Heart right ventricle (tissue), 16 donors: ENCODE data around the gene ELMO1. TPM values are rescaled to one million over a fixed set of nuclear protein-coding genes. Genes with fewer than 3 reads are reported as not detected.

Source experiments
- ATAC-seq, 8 donors: fragments of 200-7000 bp; cut with Tn5 transposase; one replicate each; pipeline ENCODE4 v1.9.1; 2020; ENCODE audit warnings: mild to moderate bottlenecking in 8 of 8, moderate library complexity in 8 of 8, moderate number of reproducible peaks in 1 of 8
- DNase-seq, 2 donors: peaks; one replicate each; pipeline ENCODE4 v3.0.0-alpha.2; 2020
- H3K27ac ChIP-seq, 10 donors: fragments of 200-600 bp; sonication (generic) in 2 of 10; one replicate each; pipeline versions ENCODE4 v1.5.0 to v1.8.0; 2020 to 2022; ENCODE audit warnings: mild to moderate bottlenecking in 3 of 10
- H3K27me3 ChIP-seq, 7 donors: fragments of 200-600 bp; one replicate each; pipeline ENCODE4 v1.8.0; 2021 to 2022; ENCODE audit warnings: mild to moderate bottlenecking in 2 of 7
- H3K36me3 ChIP-seq, 9 donors: fragments of 200-600 bp; sonication (generic) in 1 of 9; one replicate each; pipeline versions ENCODE4 v1.5.0 to v1.8.0; 2020 to 2022; ENCODE audit warnings: mild to moderate bottlenecking in 2 of 9
- H3K4me1 ChIP-seq, 9 donors: fragments of 200-600 bp; sonication (generic) in 1 of 9; one replicate each; pipeline versions ENCODE4 v1.5.0 to v1.8.0; 2020 to 2022; ENCODE audit warnings: mild to moderate bottlenecking in 4 of 9
- H3K4me3 ChIP-seq, 10 donors: fragments of 200-600 bp; sonication (generic) in 2 of 10; one replicate each; pipeline versions ENCODE4 v1.5.0 to v1.8.0; 2020 to 2022; ENCODE audit warnings: mild to moderate bottlenecking in 7 of 10, moderate library complexity in 2 of 10
- H3K9me3 ChIP-seq, 11 donors: fragments of 200-600 bp in 10 of 11; sonication (generic) in 2 of 11; one replicate each; pipeline versions ENCODE4 v1.5.0 to v1.8.0; 2013 to 2022; ENCODE audit warnings: mild to moderate bottlenecking in 2 of 11, control low read depth in 1 of 11, moderate library complexity in 1 of 11
- CTCF ChIP-seq, 9 donors: fragments of 200-600 bp; sonication (generic) in 2 of 9; IDR thresholded peaks; one replicate each; pipeline versions ENCODE4 v1.5.0 to v1.8.0; 2021 to 2022; ENCODE audit warnings: antibody characterized with exemption in 9 of 9, mild to moderate bottlenecking in 5 of 9, moderate library complexity in 1 of 9
- WGBS, 2 donors: extraction: QIAGEN DNeasy Blood & Tissue Kit; methylation state at CpG; one replicate each; pipeline ENCODE4 v1.1.7; 2013; ENCODE audit warnings: inconsistent platforms in 1 of 2; 5-methylcytosine and 5-hydroxymethylcytosine counted together
- intact Hi-C, 10 donors: fragments of 100-400 bp; cut with DNase I; formaldehyde crosslinking; loops; one replicate each; pipeline versions ENCODE4 v1.11.1 to v1.14.2; 2022
- polyA plus RNA-seq, 2 donors: library from polyadenylated mRNA; stranded (reverse); fragments of 200-250 nt; gene quantifications; one replicate each; pipeline ENCODE4 v1.2.3, GENCODE V29; 2013
- total RNA-seq, 10 donors: library from RNA; stranded (reverse); fragmentation: NEBNext Ultra II Directional in 3 of 10; extraction: Animal tissue kit (Norgen Biotek cat#: 25700) in 3 of 10; gene quantifications; one replicate each; pipeline versions ENCODE4 v1.2.1 to v1.2.4, GENCODE V29; 2021 to 2023
- donor health status: Arrhythmogenic right ventricular cardiomyopathy.
- donor health status: ischemic (EF 13 %, LVEDD 7.1; RV severe dilation, severe dysfunction).
- donor health status: healthy with polysubstance abuse.
- donor health status: DM: no; HTN: yes; CAD: no.
- donor health status: DM: no; HTN: no; CAD: no.
- donor health status: ischemic (EF 25% LVEDD 6.9; RV normal size, moderate dysfunction).
- donor health status: ischemic (EF 25% LVEDD 5.7; RV mildly dilated, moderate dysfunction).
- donor health status: healthy.
- donor health status: DM: yes; HTN: yes; CAD: no.
- donor health status: Ischemic cardiomyopathy.
- donor health status: ischemic (EF 35%, LVEDD 5.7; RV mildly dilated, moderate dysfunction).
- donor health status: nonischemic (EF 11% LVEDD 7.7; RV severe dilation, severe dysfunction).
- donor health status: DM: yes; HTN: yes; CAD: no.
- donor health status: PGD.
- donor health status: ischemic (EF 29% LVEDD 5.4; RV normal size, mild dysfunction).
- donor health status: nonischemic (EF 23%, LVEDD 6.1; RV moderate dilation, normal function).

The ELMO1 gene
- total and polyA plus RNA-seq, 12 donors = 8.5 to 18.0 (median 13.9) TPM

- intact Hi-C loops = no loop called here
- Histone ChIP-seq H3K36me3 (peaks cover 0 to 7% (median 0%) of the 10 kb centered on the region in 9 donors), H3K4me3 (no peak overlapping the region), H3K27me3 (no peaks in the 10 kb centered on the region), H3K9me3 (no peaks in the 10 kb centered on the region), H3K4me1 (peaks cover 0 to 66% (median 15%) of the 10 kb centered on the region in 9 donors), H3K27ac (no peak overlapping the region)
- DNase-seq = no peak
- 58 to 65% methylated on average over 3 of the region's 3 CpGs for whole genome bisulfite sequencing, 2 donors
- peak in 2 of 9 donors; percentile 17 to 33 for TF ChIP-seq CTCF (IDR thresholded peaks at IDR 0.05)
- peak in 1 of 8 donors; percentile 33 for ATAC-seq
Observed at GRCh38 chr7:37433166-37433565, 15.5 kb downstream of the ELMO1 start.

GRCh38 chr7:37432281-37432920, 16.3 kb downstream of the ELMO1 start:
- peaks cover 0 to 69% (median 15%) of the 10 kb centered on the region in 9 donors for H3K4me1 ChIP-seq
- H3K27me3 ChIP-seq = no peaks in the 10 kb centered on the region
- DNase-seq (no peak), ATAC-seq (no peak)
- TF ChIP-seq CTCF (IDR thresholded peaks at IDR 0.05) = no peak
- H3K4me3 ChIP-seq = no peak overlapping the region
- 46 to 55% methylated on average over 8 of the region's 8 CpGs for WGBS, 2 donors
- no peak overlapping the region for H3K27ac ChIP-seq
- intact Hi-C loops = no loop called here
- H3K36me3 ChIP-seq = peaks cover 0 to 11% (median 0%) of the 10 kb centered on the region in 9 donors
- no peaks in the 10 kb centered on the region for H3K9me3 ChIP-seq

GRCh38 chr7:37431413-37431812, 17.3 kb downstream of the ELMO1 start:
- H3K27me3 ChIP-seq = no peaks in the 10 kb centered on the region
- TF ChIP-seq CTCF (IDR thresholded peaks at IDR 0.05) = no peak
- intact Hi-C loops = no loop called here
- ATAC-seq = no peak
- H3K9me3 ChIP-seq = no peaks in the 10 kb centered on the region
- no peak overlapping the region for H3K4me3 ChIP-seq
- no peak for DNase-seq
- peaks cover 0 to 15% (median 0%) of the 10 kb centered on the region in 9 donors for H3K36me3 ChIP-seq
- H3K4me1 ChIP-seq = peaks cover 0 to 67% (median 15%) of the 10 kb centered on the region in 9 donors
- H3K27ac ChIP-seq = no peak overlapping the region

DNA sequence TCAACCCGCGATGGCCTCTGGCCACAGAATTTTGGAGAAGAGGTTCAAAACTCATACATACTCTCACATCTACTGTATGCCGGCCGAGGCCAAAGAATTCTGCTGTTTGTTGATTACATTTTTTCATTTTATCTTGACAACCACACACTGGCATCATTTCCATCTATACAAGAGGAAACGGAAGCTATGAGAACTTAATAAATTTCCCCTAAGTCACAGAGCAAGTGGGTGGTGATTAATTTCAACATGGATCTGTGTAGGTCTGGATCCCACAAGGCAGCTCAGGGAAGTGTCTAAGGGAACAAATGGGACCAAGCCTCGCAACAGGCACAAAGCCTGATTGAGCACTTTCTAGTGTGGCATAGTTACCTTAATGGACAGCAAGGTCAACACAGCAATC, 18.0 kb downstream of the ELMO1 start:
- peaks cover 0 to 15% (median 0%) of the 10 kb centered on the region in 9 donors for H3K36me3 ChIP-seq
- peaks cover 0 to 67% (median 15%) of the 10 kb centered on the region in 9 donors for H3K4me1 ChIP-seq
- ATAC-seq (no peak), DNase-seq (no peak)
- no peak overlapping the region for H3K27ac ChIP-seq
- no peak for TF ChIP-seq CTCF (IDR thresholded peaks at IDR 0.05)
- H3K9me3 ChIP-seq = no peaks in the 10 kb centered on the region
- intact Hi-C loops = no loop called here
- H3K4me3 ChIP-seq = no peak overlapping the region
- no peaks in the 10 kb centered on the region for H3K27me3 ChIP-seq
- WGBS, 2 donors = 84 to 88% methylated on average over 6 of the region's 6 CpGs
